ENCODE measurements around the gene FAAP100.

The FAAP100 gene

DNA sequence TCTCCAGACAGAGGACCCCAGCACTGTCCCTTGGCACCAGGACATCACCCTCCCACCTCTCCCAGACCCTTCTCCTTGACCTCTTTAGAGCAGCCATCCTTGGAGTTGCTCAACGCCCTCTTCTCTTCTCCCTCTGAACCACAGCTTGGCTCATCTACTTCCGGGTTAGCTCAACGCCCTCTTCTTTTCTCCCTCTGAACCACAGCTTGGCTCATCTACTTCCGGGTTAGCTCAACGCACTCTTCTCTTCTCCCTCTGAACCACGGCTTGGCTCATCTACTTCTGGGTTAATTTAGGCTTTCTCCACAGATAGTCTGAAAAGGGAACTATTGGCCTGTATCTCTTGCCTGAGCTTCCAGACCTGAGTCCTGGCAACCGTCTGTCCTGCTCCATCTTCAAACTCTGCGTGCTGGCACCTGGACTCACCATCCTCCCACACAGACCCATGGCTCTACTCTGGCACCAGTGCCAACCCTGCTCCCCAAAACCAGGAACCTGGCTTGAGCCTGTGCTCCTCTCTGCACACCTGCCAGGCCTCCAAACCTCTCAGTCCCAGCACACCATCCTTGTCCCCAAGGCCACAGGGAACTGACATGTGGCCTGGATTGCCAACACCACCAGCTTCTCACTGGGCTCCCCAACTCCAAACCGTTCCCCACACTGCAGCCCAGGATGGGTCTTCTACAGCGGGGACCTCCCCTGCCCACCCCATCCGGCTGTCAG is 25.3 kb upstream of the FAAP100 start:
- DNase-seq (ENCODE audit: low spot score) = no peak

DNA sequence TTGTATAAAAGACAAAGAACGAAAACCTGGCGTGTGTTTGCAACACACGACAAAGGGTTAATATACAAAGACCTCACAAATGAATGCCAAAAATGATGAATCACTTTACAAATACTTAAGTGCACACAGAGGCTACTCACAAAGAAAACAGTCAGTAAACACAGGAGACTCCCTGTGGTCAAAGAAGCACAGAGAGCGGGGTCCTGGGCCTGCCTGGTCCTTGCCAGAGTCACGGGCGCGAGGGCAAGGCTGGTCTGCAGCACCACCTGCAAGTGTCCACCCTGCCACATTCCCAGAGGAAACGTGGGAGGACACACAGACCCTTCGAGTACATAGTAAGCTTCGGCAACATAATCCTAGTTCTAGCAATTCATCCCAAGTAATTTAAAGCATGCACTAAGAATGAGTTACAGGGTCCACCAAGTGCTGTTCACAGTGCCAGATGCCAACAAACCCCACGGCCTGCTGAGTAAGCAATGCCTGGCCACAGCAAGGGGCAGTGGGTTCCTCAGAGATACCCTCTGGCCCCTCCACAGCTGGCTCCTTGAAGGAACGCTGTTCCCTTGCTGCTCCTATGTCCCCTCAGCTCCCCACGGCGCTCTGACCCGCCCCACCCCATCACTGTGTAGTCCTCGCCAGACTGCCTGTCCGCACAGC is 24.6 kb upstream of the FAAP100 start:
- DNase-seq (ENCODE audit: low spot score) = peak; percentile 90

GRCh38 chr17:81575836-81576235 is 23.7 kb upstream of the FAAP100 start:
- DNase-seq (ENCODE audit: low spot score) = no peak

DNA sequence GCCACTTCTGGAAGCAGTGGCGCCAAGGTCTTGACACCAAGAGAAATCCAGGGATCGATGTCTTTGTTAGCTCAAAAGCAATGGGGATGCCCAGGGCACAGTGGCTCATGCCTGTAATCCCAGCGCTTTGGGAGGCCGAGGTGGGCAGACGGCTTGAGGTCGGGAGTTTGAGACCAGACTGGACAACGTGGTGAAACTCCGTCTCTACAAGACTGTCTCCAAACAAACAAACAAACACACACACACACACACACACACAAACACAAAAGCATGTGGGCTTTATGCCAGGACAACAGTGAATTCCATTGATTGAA is 22.4 kb upstream of the FAAP100 start:
- no peak for DNase-seq (ENCODE audit: low spot score)

GRCh38 chr17:81573794-81574642 is 21.9 kb upstream of the FAAP100 start:
- DNase-seq (ENCODE audit: low spot score) = no peak

DNA sequence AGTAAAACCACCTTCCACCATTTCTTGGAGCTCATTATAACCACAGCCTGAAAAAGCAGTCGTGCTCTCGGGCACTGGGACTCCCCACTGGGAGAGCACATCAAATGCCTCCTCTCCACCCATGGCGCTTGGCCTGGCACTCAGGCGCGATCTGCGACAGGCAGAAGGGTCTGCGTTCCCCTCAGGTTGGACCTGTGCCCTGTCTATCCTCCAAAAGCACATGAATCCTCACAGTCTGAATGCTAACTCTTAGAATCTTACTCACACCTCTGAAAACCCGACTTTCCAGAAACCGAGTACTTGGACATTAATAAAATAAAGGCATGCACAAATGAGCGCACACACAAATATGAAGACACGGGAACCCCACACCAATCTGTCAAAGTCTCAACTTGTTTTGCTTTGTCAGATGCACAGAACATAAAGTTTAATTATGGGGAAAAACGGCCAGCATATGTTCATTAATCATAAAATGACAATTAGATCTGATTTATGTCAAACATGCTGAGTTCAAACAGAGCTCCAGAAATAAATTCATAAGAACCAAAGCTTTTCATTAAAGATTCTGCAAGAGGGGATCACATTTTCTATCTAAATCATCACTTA is 20.5 kb upstream of the FAAP100 start:
- no peak for DNase-seq (ENCODE audit: low spot score)

DNA sequence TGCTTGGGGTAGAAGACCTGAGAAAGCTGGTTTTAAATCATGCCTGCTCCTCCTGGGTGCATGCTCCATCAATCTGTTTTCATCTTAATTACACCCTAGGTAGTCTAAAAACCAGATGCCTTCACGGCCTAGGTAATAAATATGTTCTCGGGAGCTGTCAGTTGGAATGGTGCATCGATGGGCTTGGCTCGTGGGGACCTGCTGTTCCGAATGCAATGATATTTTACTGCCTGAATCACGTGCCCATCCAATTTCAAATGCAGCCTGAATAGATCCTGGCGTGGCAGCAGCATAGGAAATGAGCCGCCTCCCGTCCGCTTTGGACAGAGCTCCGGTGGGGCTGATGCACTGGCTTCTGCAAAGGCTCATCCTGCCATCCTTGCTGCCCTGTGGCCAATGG is 18.8 kb upstream of the FAAP100 start:
- DNase-seq (ENCODE audit: low spot score) = no peak

- no peak for DNase-seq (ENCODE audit: low spot score)
Observed at GRCh38 chr17:81569986-81570514, 17.9 kb upstream of the FAAP100 start.

GRCh38 chr17:81568416-81568815 is 16.3 kb upstream of the FAAP100 start:
- DNase-seq (ENCODE audit: low spot score) = no peak

DNA sequence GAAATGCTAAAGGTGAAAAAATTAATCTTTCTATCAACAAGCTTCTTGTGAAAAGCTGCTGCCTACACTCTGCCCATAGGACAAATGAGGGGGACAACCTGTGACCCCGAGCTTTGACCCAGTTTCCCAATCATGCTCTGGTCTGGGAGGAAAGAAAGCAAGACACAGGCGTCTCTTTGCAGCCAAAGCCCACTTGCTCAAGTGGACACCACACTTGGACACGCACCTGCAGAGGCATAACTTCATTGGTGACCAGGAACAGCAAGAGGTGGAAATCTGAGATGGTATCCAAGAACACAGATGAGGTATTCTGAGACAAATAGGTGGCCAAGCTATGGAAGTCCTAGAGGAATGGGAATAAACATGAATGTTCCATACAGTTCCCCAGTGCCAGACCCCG is 15.0 kb upstream of the FAAP100 start:
- no peak for DNase-seq (ENCODE audit: low spot score)

GRCh38 chr17:81566461-81567126 is 14.4 kb upstream of the FAAP100 start:
- peak; percentile 77 for DNase-seq (ENCODE audit: low spot score)

DNA sequence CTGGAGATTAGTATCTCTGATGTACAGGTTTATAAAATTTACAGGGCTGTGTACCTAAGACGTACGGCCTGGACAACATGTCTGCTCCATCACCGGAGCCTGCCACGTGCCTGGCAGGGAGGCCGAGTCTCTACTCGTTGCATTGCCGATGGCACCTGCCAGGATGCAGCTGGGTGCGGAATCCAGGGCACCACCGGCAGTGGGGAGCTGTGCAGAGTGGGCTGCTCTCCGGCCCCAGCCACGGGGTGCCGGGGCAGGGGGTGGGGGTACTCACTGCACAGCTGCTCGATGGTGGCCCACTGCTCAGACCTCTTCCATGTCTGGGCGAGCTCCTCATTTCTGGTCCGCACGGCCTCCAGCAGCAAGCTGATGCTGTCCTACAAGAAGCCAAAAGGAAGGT is 13.1 kb upstream of the FAAP100 start:
- no peak for DNase-seq (ENCODE audit: low spot score)

- DNase-seq (ENCODE audit: low spot score) = no peak
Observed at GRCh38 chr17:81564778-81565177, 12.6 kb upstream of the FAAP100 start.

DNA sequence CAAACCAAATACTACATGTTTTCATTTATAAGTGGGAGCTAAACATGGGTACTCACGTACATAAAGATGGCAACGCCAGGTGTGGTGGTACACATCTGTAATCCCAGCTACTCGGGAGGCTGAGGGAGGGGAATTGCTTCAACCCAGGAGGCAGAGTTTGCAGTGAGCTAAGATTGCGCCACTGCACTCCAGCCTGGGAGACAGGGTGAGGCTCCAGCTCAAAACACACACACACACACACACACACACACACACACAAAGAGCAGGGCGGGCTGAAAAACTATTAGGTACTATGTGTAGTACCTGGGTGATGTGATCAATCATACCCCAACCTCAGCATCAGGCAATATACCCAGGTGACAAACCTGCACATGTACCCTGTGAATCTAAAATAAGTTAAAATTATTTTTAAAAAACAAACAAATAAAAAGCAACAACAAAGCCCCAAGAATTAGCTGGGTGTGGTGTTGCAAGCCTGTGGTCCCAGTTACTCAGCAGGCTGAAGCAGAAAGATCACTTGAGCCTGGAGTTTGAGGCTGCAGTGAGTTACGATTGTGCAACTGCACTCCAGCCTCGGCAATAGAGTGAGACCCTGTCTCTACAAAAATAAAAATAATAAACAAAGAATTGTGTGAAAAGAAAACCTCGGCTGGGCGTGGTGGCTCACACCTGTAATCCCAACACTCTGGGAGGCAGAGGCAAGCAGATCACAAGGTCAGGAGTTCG is 11.9 kb upstream of the FAAP100 start:
- DNase-seq (ENCODE audit: low spot score) = no peak

- no peak for DNase-seq (ENCODE audit: low spot score)
Observed at GRCh38 chr17:81561494-81561885, 9.3 kb upstream of the FAAP100 start.

DNA sequence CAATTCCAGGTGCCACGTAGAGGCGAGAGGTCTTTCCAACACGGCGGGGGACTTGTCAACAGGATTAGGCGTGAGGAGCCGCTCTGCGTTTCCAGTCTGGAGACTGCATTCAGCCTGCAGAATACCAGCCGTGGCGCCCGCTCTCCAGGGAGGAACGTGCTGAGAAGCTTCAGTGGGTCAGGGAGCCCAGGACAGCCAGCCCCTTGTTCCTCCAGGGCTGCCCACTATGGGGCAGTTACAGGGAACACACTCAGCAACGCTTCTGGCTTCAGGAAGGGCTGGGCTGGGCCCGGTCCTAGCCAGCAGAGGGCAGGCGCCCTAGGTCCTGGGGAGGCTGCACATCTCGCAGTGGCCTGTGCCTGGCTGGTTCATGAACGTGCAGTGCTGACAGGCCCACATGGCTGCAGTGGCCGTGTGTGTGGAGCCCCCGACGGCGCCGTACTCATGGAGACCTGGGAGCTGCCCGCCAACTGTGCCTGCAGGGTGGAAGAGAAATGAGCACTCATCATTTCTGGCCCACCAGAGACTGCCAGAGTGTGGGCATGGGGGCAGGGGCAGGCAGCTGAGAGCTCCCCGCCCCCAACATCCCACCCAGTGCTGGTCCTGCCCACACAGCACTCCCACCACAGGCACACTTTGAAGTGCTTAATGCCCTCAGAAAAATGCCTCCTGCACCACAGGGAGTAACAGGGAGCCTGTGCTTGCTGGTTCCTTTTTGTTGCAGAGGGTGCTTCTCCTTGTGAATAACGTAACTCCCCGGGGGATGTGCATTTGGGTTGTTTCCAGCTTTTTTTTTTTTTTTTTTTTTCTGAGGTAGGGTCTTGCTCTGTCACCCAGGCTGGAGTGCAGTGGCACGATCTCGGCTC is 7.0 kb upstream of the FAAP100 start:
- DNase-seq (ENCODE audit: low spot score) = no peak

- no peak for DNase-seq (ENCODE audit: low spot score)
Observed at GRCh38 chr17:81558115-81558468, 5.9 kb upstream of the FAAP100 start.

- DNase-seq (ENCODE audit: low spot score) = no peak
Observed at GRCh38 chr17:81557276-81558114, 5.3 kb upstream of the FAAP100 start.

GRCh38 chr17:81556863-81557262 is 4.7 kb upstream of the FAAP100 start:
- DNase-seq (ENCODE audit: low spot score) = no peak

Measured in COLO829 (cell line).